ENCODE results near the gene PLA1A.

- no peak for TF ChIP-seq POLR2A (IDR thresholded peaks at IDR 0.05)
- no peak for TF ChIP-seq CTCF (IDR thresholded peaks at IDR 0.05)
Measured at GRCh38 chr3:119616056-119616455, 18.4 kb downstream of the PLA1A start.

All from thyroid gland (tissue), 4 donors.